Loucy (cell line): ENCODE measurements around the gene DDIT3.

ENCODE experiments used
- H2AFZ ChIP-seq: fragments of 200-600 bp; sonication (generic); 2 replicates; pipeline ENCODE4 v1.6.0; 2016; ENCODE audit warnings: antibody characterized with exemption, mild to moderate bottlenecking, low read length, moderate library complexity
- H3F3A ChIP-seq: fragments of 200-600 bp; 2 replicates; pipeline ENCODE4 v1.6.0; 2016; ENCODE audit warnings: antibody characterized with exemption, low read depth, mild to moderate bottlenecking
- H3K27me3 ChIP-seq: fragments of 200-600 bp; sonication (generic); 2 replicates; pipeline ENCODE4 v1.6.1; 2014; ENCODE audit warnings: low read length, mild to moderate bottlenecking; ENCODE audit not compliant: insufficient read depth, poor library complexity, severe bottlenecking
- H3K36me3 ChIP-seq: fragments of 200-600 bp; sonication (generic); 2 replicates; pipeline ENCODE4 v1.6.1; 2016; ENCODE audit warnings: low read length; ENCODE audit not compliant: insufficient read depth
- H3K4me1 ChIP-seq: fragments of 200-600 bp; sonication (generic); 2 replicates; pipeline ENCODE4 v1.5.1; 2014; ENCODE audit warnings: low read length, mild to moderate bottlenecking; ENCODE audit not compliant: insufficient read depth, poor library complexity, severe bottlenecking
- H3K4me2 ChIP-seq: fragments of 200-600 bp; sonication (generic); 2 replicates; pipeline ENCODE4 v1.6.0; 2014; ENCODE audit warnings: antibody characterized with exemption, low read length, low read depth, mild to moderate bottlenecking; ENCODE audit not compliant: poor library complexity, severe bottlenecking
- H3K4me3 ChIP-seq: fragments of 200-600 bp; sonication (generic); 2 replicates; pipeline ENCODE4 v1.5.1; 2014; ENCODE audit warnings: low read length, mild to moderate bottlenecking, mixed read lengths; ENCODE audit not compliant: poor library complexity, severe bottlenecking
- H3K79me2 ChIP-seq: fragments of 200-600 bp; sonication (generic); 2 replicates; pipeline ENCODE4 v1.6.1; 2014; ENCODE audit warnings: low read length; ENCODE audit not compliant: insufficient read depth
- H3K9ac ChIP-seq: fragments of 200-600 bp; sonication (generic); 2 replicates; pipeline ENCODE4 v1.6.0; 2014; ENCODE audit warnings: mild to moderate bottlenecking, low read depth, low read length, moderate library complexity; ENCODE audit not compliant: poor library complexity, severe bottlenecking
- H3K9me2 ChIP-seq: fragments of 200-600 bp; sonication (generic); replicated peaks from 2 replicates; pipeline ENCODE4 v1.6.1; 2016; ENCODE audit warnings: low read depth, low read length, mixed read lengths
- H3K9me3 ChIP-seq: fragments of 200-600 bp; sonication (generic); 2 replicates; pipeline ENCODE4 v1.6.1; 2014; ENCODE audit warnings: mild to moderate bottlenecking, antibody characterized with exemption, low read length, low read depth; ENCODE audit not compliant: insufficient read depth
- H4K20me1 ChIP-seq: fragments of 200-600 bp; sonication (generic); 2 replicates; pipeline ENCODE4 v1.6.0; 2014; ENCODE audit warnings: antibody characterized with exemption, low read length, mild to moderate bottlenecking; ENCODE audit not compliant: insufficient read depth, poor library complexity, severe bottlenecking
- EZH2phosphoT487 ChIP-seq: fragments of 200-600 bp; IDR thresholded peaks from 2 replicates; pipeline ENCODE4 v1.6.1; 2018; ENCODE audit warnings: antibody characterized with exemption, mild to moderate bottlenecking, moderate library complexity, borderline replicate concordance
- TF ChIP-seq, protein P1 (sequence below): fragments of 200-600 bp; sonication (generic); conservative IDR thresholded peaks from 2 replicates; pipeline ENCODE4 v1.5.1; 2014; ENCODE audit warnings: mild to moderate bottlenecking, antibody characterized with exemption, low read length

DDIT3 gene

DNA sequence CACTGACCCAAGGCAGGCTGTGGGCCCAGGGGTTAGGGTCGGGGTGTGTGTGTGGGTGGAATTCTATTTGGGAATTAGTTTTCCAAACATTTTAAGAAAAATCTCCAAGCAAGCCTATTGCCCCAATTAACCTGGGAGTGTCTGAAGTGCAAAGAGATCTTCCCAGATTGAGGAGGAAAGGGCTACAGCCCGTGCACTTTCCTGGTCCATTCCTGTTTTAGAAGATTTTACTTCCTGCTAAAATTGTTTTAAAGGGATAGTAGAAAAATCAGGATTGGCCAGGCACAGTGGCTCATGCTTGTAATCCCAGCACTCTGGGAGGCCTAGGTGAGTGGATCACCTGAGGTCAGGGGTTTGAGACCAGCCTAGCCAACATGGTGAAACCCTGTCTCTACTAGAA is 21.4 kb upstream of the DDIT3 start:
- H3K4me3 ChIP-seq: no peak overlapping the region
- peaks cover 24% of the 10 kb centered on the region for H3K4me1 ChIP-seq
- no peak overlapping the region for H3K4me2 ChIP-seq
- no peaks in the 10 kb centered on the region for H3K9me3 ChIP-seq
- no peak overlapping the region for H3K9ac ChIP-seq
- H4K20me1 ChIP-seq: peaks cover 9% of the 10 kb centered on the region
- peaks cover 21% of the 10 kb centered on the region for H3K79me2 ChIP-seq
- no peaks in the 10 kb centered on the region for H3K27me3 ChIP-seq
- H3F3A ChIP-seq: no peaks in the 10 kb centered on the region
- no peaks in the 10 kb centered on the region for H3K9me2 ChIP-seq
- TF ChIP-seq EZH2phosphoT487: no peak
- TF ChIP-seq, protein P1, sequence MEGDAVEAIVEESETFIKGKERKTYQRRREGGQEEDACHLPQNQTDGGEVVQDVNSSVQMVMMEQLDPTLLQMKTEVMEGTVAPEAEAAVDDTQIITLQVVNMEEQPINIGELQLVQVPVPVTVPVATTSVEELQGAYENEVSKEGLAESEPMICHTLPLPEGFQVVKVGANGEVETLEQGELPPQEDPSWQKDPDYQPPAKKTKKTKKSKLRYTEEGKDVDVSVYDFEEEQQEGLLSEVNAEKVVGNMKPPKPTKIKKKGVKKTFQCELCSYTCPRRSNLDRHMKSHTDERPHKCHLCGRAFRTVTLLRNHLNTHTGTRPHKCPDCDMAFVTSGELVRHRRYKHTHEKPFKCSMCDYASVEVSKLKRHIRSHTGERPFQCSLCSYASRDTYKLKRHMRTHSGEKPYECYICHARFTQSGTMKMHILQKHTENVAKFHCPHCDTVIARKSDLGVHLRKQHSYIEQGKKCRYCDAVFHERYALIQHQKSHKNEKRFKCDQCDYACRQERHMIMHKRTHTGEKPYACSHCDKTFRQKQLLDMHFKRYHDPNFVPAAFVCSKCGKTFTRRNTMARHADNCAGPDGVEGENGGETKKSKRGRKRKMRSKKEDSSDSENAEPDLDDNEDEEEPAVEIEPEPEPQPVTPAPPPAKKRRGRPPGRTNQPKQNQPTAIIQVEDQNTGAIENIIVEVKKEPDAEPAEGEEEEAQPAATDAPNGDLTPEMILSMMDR: no peak
- no peaks in the 10 kb centered on the region for H3K36me3 ChIP-seq
- H2AFZ ChIP-seq: no peak overlapping the region

DNA sequence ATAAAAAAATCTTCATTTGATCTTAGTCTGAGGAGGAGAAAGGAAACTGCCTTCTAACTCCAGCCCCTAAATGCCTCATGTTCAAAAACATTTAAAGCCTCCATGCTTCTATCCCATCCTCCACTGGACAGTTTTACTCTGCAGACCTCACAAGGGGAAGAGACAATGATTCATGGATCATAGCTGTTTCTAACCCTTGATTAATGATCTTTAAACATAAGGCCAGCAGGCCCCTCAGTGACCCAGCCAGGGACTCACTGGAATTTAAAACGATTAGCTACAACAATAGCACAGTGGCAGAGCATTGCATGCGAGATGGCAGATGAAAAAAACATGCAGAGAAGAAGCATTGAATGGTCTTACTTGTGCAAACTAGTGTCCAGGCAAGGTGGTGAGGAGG is 20.7 kb upstream of the DDIT3 start:
- peaks cover 14% of the 10 kb centered on the region for H3K79me2 ChIP-seq
- H3K4me1 ChIP-seq: peaks cover 20% of the 10 kb centered on the region
- H2AFZ ChIP-seq: no peak overlapping the region
- TF ChIP-seq, protein P1: no peak
- TF ChIP-seq EZH2phosphoT487: no peak
- H3F3A ChIP-seq: no peaks in the 10 kb centered on the region
- H3K4me2 ChIP-seq: no peak overlapping the region
- no peaks in the 10 kb centered on the region for H3K36me3 ChIP-seq
- no peaks in the 10 kb centered on the region for H3K9me2 ChIP-seq
- no peak overlapping the region for H3K4me3 ChIP-seq
- H4K20me1 ChIP-seq: peaks cover 7% of the 10 kb centered on the region
- no peaks in the 10 kb centered on the region for H3K27me3 ChIP-seq
- H3K9ac ChIP-seq: no peak overlapping the region
- no peaks in the 10 kb centered on the region for H3K9me3 ChIP-seq

DNA sequence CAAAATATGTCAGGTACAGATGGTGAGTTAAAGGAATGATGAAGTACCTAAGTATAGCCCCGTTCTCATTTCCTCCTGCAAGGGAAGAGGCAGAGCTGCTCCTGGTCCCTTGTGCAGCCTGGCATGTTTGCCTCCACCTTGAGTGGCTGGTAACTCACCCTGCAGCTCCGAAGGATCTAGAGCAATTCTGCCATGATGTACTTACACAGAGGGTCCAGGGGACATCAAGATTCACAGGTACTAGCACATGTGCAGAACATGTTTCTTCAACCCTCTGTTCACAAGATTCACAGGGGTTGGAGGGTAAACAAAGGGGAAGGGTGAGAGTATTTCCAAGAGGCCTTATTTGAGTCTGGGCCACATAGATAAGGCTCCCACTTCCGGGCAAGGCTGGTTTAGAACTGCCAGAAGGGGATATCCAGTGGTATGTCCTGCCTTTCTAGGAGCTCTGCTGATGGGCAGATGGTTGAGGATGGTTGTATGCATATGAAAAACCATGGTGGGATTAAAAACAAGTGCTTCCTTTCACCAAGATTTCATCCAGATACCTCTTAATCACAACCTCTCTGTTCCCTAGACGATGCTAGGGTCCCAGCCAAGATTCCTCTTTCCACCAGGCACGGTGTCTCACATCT is 18.9 kb upstream of the DDIT3 start:
- H2AFZ ChIP-seq: no peak overlapping the region
- H3K9me3 ChIP-seq: no peaks in the 10 kb centered on the region
- TF ChIP-seq, protein P1: no peak
- TF ChIP-seq EZH2phosphoT487: no peak
- H3K79me2 ChIP-seq: no peaks in the 10 kb centered on the region
- no peaks in the 10 kb centered on the region for H3K9me2 ChIP-seq
- no peak overlapping the region for H3K9ac ChIP-seq
- no peak overlapping the region for H3K4me2 ChIP-seq
- peaks cover 9% of the 10 kb centered on the region for H3K4me1 ChIP-seq
- H3F3A ChIP-seq: no peaks in the 10 kb centered on the region
- H3K36me3 ChIP-seq: peaks cover 11% of the 10 kb centered on the region; the same call in 1 of the 2 replicates
- H3K4me3 ChIP-seq: no peak overlapping the region
- no peaks in the 10 kb centered on the region for H3K27me3 ChIP-seq
- H4K20me1 ChIP-seq: no peaks in the 10 kb centered on the region
